ELF-1 (cell line): ENCODE measurements around the gene MXRA7.
A peak's percentile ranks its signal among the peaks of the same experiment; 100 is the strongest.
"Not testable (repeated sequence)": the region's sequence is repeated elsewhere in the genome, so short reads cannot be mapped to it uniquely, and the experiment has no call there.

ENCODE experiments used
- DNase-seq: peaks from one replicate; pipeline ENCODE4 v3.0.0-alpha.2; 2016; ENCODE audit warnings: low read depth, low spot score

MXRA7 gene

GRCh38 chr17:76735586-76736348 lies 25.0 kb upstream of the MXRA7 start:
- no peak for DNase-seq

DNA sequence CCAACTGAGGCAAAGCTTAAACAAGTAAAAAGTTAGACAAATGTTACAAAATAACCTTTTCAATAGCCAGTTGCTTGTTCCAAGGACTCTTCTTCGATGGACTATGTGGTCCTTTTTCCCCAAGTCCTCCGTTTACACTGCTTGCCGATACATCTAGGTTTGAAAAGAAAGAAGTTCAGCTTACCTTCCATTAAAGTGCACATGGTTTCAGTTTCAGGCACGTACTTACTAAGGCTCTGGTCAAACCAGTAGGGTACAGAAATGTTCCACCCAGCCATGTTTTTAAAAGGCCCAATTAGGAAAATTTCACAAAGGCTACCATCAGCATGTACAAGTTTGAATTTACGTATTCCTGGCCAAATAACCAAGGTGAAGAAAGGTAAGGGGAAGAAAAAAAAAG lies 24.2 kb upstream of the MXRA7 start:
- DNase-seq = no peak

- DNase-seq = no peak
Observed at GRCh38 chr17:76734080-76734840, 23.5 kb upstream of the MXRA7 start.

- DNase-seq = no peak
Observed at GRCh38 chr17:76733618-76733957, 22.8 kb upstream of the MXRA7 start.

DNA sequence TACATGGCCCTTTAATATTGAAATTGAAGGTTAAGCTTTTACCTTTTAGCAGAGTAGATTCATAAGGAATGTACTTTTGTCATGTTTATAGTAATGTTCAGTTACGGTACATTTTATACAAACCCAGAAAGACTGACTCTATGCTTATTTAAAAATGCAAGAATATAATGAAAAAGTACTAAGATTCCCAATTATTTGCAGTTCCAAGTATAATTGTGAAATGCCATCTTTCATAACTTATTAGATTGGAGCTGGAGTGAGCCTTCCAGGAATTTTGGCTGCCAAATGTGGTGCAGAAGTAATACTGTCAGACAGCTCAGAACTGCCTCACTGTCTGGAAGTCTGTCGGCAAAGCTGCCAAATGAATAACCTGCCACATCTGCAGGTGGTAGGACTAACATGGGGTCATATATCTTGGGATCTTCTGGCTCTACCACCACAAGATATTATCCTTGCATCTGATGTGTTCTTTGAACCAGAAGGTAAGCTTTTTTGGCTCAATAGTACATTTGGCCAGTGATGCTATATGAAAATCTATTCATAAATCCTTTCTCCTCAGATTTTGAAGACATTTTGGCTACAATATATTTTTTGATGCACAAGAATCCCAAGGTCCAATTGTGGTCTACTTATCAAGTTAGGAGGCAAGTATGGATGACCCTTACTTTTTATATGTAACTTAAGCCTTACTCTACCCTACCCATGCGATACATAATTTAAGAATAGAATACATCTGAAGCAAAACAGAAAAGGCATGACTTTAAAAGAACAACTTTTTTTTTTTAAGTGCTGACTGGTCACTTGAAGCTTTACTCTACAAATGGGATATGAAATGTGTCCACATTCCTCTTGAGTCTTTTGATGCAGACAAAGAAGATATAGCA lies 22.2 kb upstream of the MXRA7 start:
- no peak for DNase-seq

DNA sequence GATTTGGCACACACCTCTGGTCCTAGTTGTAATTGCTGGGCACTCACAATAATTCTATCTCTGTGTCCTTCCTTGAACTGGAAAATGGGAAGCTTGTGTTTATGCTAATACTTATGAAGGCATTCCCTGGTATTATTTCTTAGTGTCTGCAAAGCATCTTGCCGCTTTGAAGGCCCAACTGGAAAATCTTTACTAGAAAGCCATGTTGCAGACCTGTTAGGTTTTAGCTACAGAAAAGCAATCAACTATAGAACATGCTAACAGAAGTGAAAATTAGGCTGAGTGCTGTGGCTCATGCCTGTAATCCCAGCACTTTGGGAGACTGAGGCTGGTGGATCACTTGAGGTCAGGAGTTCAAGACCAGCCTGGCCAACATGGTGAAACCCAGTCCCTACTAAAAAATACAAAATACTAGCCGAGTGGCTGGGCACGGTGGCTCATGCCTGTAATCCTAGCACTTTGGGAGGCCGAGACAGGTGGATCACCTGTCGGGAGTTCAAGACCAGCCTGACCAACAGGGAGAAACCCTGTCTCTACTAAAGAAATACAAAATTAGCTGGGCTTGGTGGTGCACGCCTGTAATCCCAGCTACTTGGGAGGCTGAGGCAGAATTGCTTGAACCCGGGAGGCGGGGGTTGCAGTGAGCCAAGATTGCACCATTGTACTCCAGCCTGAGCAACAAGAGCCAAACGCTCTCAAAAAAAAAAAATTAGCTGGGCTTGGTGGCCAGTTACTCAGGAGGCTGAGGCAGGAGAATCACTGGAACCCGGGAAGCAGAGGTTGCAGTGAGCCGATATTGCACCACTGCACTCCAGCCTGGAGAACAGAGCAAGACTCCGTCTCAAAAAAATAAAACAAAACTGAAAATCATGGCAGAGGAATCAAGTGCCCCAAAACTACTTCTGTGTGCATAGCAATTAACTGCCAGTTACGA lies 21.3 kb upstream of the MXRA7 start:
- DNase-seq = peak; percentile 28

- DNase-seq = no peak
Observed at GRCh38 chr17:76727745-76728456, 17.1 kb upstream of the MXRA7 start.

DNA sequence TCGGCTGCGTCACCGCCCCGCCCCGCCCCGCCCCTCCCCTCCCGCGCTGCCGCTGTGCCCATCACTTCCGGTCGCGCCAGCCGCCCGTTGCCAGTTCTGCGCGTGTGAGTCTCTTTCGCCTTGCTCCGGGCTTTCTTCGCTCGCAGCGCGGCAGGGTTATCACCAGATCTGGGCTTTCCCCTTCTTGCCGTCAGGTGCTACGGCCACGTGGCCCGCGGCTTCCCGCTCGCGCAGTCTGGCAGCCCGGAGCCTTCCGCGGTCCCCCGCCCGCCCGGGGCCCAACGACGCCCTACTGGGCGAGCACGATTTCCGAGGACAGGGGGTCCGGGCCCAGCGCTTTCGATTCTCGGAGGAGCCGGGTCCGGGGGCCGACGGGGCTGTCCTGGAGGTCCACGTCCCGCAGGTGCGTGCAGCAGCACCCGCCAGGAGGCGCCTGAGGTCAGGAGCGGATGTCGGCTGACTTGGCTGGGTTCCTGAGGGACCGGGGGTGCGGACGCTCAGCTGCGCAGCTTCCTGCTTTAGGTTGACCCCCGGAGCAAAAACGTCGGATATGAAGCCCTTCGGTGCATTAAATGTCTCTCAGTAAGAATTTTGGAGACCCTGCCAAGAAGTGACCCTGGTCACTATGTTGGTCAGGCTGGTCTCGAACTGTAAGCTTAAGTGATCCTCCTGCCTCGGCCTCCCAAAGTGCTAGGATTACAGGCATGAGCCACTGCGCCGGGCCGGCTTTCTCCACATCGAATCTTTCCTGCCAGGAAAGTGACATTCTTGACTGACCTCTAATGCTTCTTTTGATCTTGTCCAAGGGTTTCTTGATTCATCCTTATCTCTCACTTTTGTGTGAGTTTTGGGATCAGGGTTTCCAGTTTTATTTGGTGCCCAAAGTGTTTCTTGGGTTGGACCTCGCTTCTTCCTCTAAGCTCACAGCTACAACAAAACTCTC lies 16.3 kb upstream of the MXRA7 start, which contains the start of gene METTL23:
METTL23 (plus strand) TSS at position 64 of the 943 bp plus-strand sequence. CDS start 2,872 bp downstream, outside the sequence.
- peak; percentile 77 for DNase-seq

GRCh38 chr17:76726231-76726775 lies 15.5 kb upstream of the MXRA7 start, which contains the start of gene JMJD6:
TSS of gene JMJD6 (minus strand) at chr17:76726606. CDS start at chr17:76726475, 131 bp downstream.
- DNase-seq = peak; percentile 97

GRCh38 chr17:76725580-76726230 lies 14.9 kb upstream of the MXRA7 start:
- DNase-seq = no peak

GRCh38 chr17:76723812-76724211 lies 13.0 kb upstream of the MXRA7 start:
- no peak for DNase-seq

DNA sequence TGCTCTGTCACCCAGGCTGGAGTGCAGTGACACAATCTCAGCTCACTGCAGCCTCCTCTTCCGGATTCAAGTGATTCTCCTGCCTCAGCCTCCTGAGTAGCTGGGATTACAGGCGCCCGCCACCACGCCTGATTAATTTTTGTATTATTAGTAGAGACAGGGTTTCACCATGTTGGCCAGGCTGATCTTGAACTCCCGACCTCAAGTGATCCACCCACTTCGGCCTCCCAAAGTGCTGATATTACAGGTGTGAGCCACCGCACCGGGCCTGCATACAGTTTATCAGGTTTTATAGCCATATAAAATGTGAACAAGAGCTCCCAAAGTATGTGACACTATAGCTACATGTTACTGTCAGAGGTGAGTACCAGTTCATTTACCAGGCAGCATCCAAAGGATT lies 12.2 kb upstream of the MXRA7 start:
- DNase-seq = not testable (repeated sequence)

DNA sequence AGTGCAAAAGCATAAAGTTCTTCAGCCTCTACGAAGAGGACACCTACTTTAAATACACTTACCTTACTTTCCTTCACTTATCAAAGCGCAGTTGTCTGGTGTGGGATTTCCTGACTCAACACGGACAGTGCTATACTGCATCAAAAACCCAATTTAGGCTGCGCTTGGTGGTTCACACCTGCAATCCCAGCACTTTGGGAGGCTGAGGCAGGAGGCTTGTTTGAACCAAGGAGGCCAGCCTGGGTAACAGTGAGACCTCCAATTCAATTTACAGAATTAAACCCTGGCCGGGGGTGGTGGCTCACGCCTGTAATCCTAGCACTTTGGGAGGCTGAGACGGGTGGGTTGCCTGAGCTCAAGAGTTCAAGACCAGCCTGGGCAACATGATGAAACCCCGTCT lies 11.5 kb upstream of the MXRA7 start:
- DNase-seq = no peak

DNA sequence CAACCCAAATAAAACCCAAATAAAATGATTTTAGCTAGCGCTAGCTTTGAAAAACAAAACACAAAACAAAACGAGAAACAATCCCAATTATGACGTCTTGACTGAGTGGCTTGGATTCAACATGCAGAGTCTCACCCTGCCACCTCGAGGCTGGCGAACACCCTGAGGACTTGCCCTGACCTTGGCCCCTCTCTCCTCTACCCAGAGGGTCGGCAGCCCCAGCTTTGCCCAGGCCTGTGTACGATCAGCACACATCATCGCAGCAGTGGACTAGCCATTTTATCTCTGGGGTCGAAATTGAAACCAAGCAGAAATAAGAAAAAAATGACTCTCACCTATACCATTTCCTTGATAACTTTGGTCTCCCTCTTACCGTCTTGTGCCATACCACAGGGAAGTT lies 10.7 kb upstream of the MXRA7 start:
- no peak for DNase-seq

GRCh38 chr17:76720941-76721340 lies 10.2 kb upstream of the MXRA7 start:
- DNase-seq = no peak

DNA sequence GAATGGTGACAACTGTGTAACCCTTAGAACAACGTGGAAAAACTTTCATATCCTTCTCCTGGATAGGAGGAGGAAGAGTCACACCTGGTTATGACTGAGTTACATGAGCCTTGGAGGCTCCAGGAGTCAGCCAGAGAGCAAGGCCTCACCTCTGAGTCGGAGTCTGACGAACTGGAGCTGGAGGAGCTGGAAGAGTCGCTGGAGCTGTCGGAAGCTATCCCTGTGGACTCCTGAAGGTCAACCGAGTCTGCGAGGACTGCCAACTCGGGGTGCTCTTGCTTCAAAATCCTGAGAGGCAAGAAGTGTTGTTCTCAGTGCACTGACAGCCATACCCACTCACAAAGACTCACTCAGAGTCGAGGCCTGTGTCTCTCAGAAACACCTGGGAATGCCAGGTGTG lies 9.4 kb upstream of the MXRA7 start:
- no peak for DNase-seq

DNA sequence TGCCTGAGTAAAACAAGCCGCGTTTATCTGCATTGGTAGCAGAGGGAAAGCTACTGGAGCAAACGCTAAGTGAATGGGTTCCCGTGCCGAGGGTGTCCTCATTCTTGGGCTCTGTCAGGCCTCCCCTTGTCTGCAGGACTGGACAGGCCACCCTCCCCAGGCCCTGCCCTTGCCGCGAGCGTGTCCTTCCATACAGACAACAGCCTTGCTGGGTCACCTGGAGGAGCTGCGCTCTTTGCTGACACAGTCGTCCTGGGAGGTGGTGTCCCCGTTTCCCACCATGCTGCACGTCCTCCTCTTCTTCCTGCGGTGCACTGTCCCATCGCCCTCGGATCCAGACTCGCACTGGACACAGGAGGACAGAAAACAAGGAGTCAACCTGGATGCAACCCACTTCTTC lies 7.8 kb upstream of the MXRA7 start:
- no peak for DNase-seq

- DNase-seq = no peak
Observed at GRCh38 chr17:76716839-76717215, 6.1 kb upstream of the MXRA7 start.
